IMR-90 (cell line): ENCODE data around the gene BCAS3. TPM values are rescaled to one million over a fixed set of nuclear protein-coding genes. Genes with fewer than 3 reads are reported as not detected.

Experiments
- ATAC-seq: fragments of 200-7000 bp; cut with Tn5 transposase; 2 replicates; pipeline ENCODE4 v1.9.1; 2020; ENCODE audit warnings: low read depth, mild to moderate bottlenecking, moderate library complexity
- BruUV-seq: library from RNA; stranded (reverse); fragments of 400-500 nt; replicated peaks from 2 replicates; lab custom pipeline; 2021; lab: Mats Ljungman, UMichigan
- CTCF ChIA-PET: fragments of 300-600 bp; formaldehyde crosslinking; extraction: SDS; loops from one replicate; lab custom pipeline; 2021; ENCODE audit warnings: antibody characterized with exemption; lab: Yijun Ruan, JAX
- POLR2A ChIA-PET: fragments of 300-600 bp; sonication (Branson Sonifier 250); formaldehyde crosslinking; loops from one replicate; lab custom pipeline; 2022; ENCODE audit warnings: antibody characterized with exemption; ENCODE audit not compliant: unreplicated experiment; lab: Charles Lee
- DNase-seq: peaks from one replicate; pipeline ENCODE4 v3.0.0; 2013
- H2AFZ ChIP-seq: replicated peaks from 2 replicates; pipeline ENCODE3; 2013; ENCODE audit warnings: low read length, mild to moderate bottlenecking; ENCODE audit not compliant: poor library complexity
- H2AK5ac ChIP-seq: 2 replicates; pipeline ENCODE4 v1.6.1; 2013; ENCODE audit warnings: low read depth, low read length, inconsistent platforms
- H2AK9ac ChIP-seq: replicated peaks from 2 replicates; pipeline ENCODE3; 2013; ENCODE audit warnings: mild to moderate bottlenecking, low read depth, low read length, moderate library complexity; ENCODE audit not compliant: poor library complexity
- H2BK120ac ChIP-seq: 2 replicates; pipeline ENCODE4 v1.6.1; 2013; ENCODE audit warnings: low read depth, low read length, inconsistent platforms
- H2BK15ac ChIP-seq: 3 replicates; pipeline ENCODE4 v1.6.1; 2013; ENCODE audit warnings: low read depth, low read length, inconsistent platforms
- H2BK20ac ChIP-seq: 2 replicates; pipeline ENCODE4 v1.6.1; 2013; ENCODE audit warnings: low read depth, mild to moderate bottlenecking, inconsistent platforms, low read length, moderate library complexity
- H2BK5ac ChIP-seq: 2 replicates; pipeline ENCODE4 v1.6.1; 2013; ENCODE audit warnings: mild to moderate bottlenecking, low read depth, low read length, inconsistent platforms; ENCODE audit not compliant: poor library complexity, severe bottlenecking
- H3K14ac ChIP-seq: replicated peaks from 2 replicates; pipeline ENCODE4 v1.6.1; 2013; ENCODE audit warnings: low read depth, low read length, inconsistent platforms
- H3K18ac ChIP-seq: 2 replicates; pipeline ENCODE4 v1.6.1; 2013; ENCODE audit warnings: low read depth, low read length, control low read depth
- H3K23ac ChIP-seq: 2 replicates; pipeline ENCODE4 v1.6.1; 2013; ENCODE audit warnings: low read depth, low read length, inconsistent platforms
- H3K27ac ChIP-seq: 2 replicates; pipeline ENCODE4 v1.5.1; 2013; ENCODE audit warnings: mild to moderate bottlenecking, control low read depth, low read length; ENCODE audit not compliant: insufficient read depth
- H3K27me3 ChIP-seq: 2 replicates; pipeline ENCODE4 v1.6.1; 2013; ENCODE audit warnings: low read length; ENCODE audit not compliant: control insufficient read depth, insufficient read depth
- H3K36me3 ChIP-seq: 2 replicates; pipeline ENCODE4 v1.6.1; 2013; ENCODE audit warnings: low read length, mixed read lengths; ENCODE audit not compliant: control insufficient read depth, insufficient read depth
- H3K4ac ChIP-seq: 2 replicates; pipeline ENCODE4 v1.6.1; 2013; ENCODE audit warnings: low read depth, low read length, inconsistent platforms
- H3K4me1 ChIP-seq: 2 replicates; pipeline ENCODE4 v1.6.1; 2013; ENCODE audit warnings: low read length, mixed read lengths; ENCODE audit not compliant: control insufficient read depth, insufficient read depth
- H3K4me2 ChIP-seq: 2 replicates; pipeline ENCODE4 v1.6.1; 2013; ENCODE audit warnings: low read depth, mild to moderate bottlenecking, control low read depth, low read length, moderate library complexity
- H3K4me3 ChIP-seq: 2 replicates; pipeline ENCODE4 v1.5.1; 2013; ENCODE audit warnings: low read depth, mild to moderate bottlenecking, control low read depth, low read length, moderate library complexity; ENCODE audit not compliant: insufficient read depth
- H3K56ac ChIP-seq: 2 replicates; pipeline ENCODE4 v1.6.1; 2013; ENCODE audit warnings: low read length, inconsistent platforms; ENCODE audit not compliant: insufficient read depth; ENCODE audit errors: extremely low read depth
- H3K79me1 ChIP-seq, 2 experiments: 2 replicates each; pipeline ENCODE4 v1.6.1; 2013; ENCODE audit warnings: low read length in 2 of 2, inconsistent platforms in 1 of 2, low read depth in 1 of 2
- H3K9ac ChIP-seq: 2 replicates; pipeline ENCODE4 v1.6.1; 2013; ENCODE audit warnings: low read depth, low read length, control low read depth
- H3K9me1 ChIP-seq: 2 replicates; pipeline ENCODE4 v1.6.1; 2013; ENCODE audit warnings: low read length, inconsistent platforms; ENCODE audit not compliant: insufficient read depth
- H3K9me3 ChIP-seq: 2 replicates; pipeline ENCODE4 v1.6.1; 2013; ENCODE audit warnings: low read length; ENCODE audit not compliant: control insufficient read depth, insufficient read depth
- H4K20me1 ChIP-seq: 2 replicates; pipeline ENCODE4 v1.6.1; 2013; ENCODE audit warnings: low read length, inconsistent platforms; ENCODE audit not compliant: insufficient read depth
- H4K5ac ChIP-seq: 2 replicates; pipeline ENCODE4 v1.6.1; 2013; ENCODE audit warnings: mild to moderate bottlenecking, low read depth, low read length, control low read depth
- H4K8ac ChIP-seq, 2 experiments: 2 replicates each; pipeline ENCODE4 v1.6.1; 2013; ENCODE audit warnings: low read depth in 2 of 2, low read length in 2 of 2, control low read depth in 1 of 2, inconsistent platforms in 1 of 2
- H4K91ac ChIP-seq: 2 replicates; pipeline ENCODE4 v1.6.1; 2013; ENCODE audit warnings: low read depth, low read length, inconsistent platforms; ENCODE audit not compliant: insufficient read depth
- BHLHE40 ChIP-seq: fragments of 150-350 bp; IDR thresholded peaks from 2 replicates; pipeline ENCODE4 v1.6.1; 2016; ENCODE audit warnings: mild to moderate bottlenecking, low read depth, low read length
- CEBPB ChIP-seq: IDR thresholded peaks from 2 replicates; pipeline ENCODE4 v1.6.1; 2012; ENCODE audit warnings: low read depth, low read length, improper control_type of control experiment
- CTCF ChIP-seq: conservative IDR thresholded peaks from 2 replicates; pipeline ENCODE4 v1.5.1; 2012; ENCODE audit warnings: mild to moderate bottlenecking, low read depth, low read length, improper control_type of control experiment
- MAFK ChIP-seq: IDR thresholded peaks from 2 replicates; pipeline ENCODE4 v1.6.1; 2012; ENCODE audit warnings: low read depth, low read length, improper control_type of control experiment
- MXI1 ChIP-seq: IDR thresholded peaks from 2 replicates; pipeline ENCODE4 v1.6.1; 2012; ENCODE audit warnings: low read depth, mild to moderate bottlenecking, low read length, moderate library complexity, borderline replicate concordance
- NFE2L2 ChIP-seq: fragments of 150-350 bp; IDR thresholded peaks from 2 replicates; pipeline ENCODE4 v1.6.1; 2016; ENCODE audit warnings: low read depth, mild to moderate bottlenecking, low read length
- POLR2A ChIP-seq: IDR thresholded peaks from 2 replicates; pipeline ENCODE4 v1.6.1; 2012; ENCODE audit warnings: mild to moderate bottlenecking, low read depth, low read length
- RAD21 ChIP-seq: IDR thresholded peaks from 2 replicates; pipeline ENCODE4 v1.6.1; 2012; ENCODE audit warnings: low read length, improper control_type of control experiment
- RFX5 ChIP-seq: IDR thresholded peaks from 2 replicates; pipeline ENCODE4 v1.8.0; 2012; ENCODE audit warnings: low read depth, mild to moderate bottlenecking, low read length, moderate library complexity
- SMC3 ChIP-seq: fragments of 150-350 bp; IDR thresholded peaks from 2 replicates; pipeline ENCODE4 v1.6.1; 2016; ENCODE audit warnings: low read depth, mild to moderate bottlenecking, antibody characterized with exemption, low read length, moderate library complexity
- USF2 ChIP-seq: fragments of 150-350 bp; IDR thresholded peaks from 2 replicates; pipeline ENCODE4 v1.6.1; 2017; ENCODE audit warnings: mild to moderate bottlenecking, antibody characterized with exemption, low read length, low read depth
- WGBS, 2 experiments: methylation state at CpG; one replicate each; pipeline versions ENCODE4 v1.1.5 to v1.1.7; 2013; ENCODE audit warnings: missing lambda C conversion rate in 2 of 2; ENCODE audit not compliant: insufficient read length in 1 of 2; ENCODE audit errors: extremely low coverage in 2 of 2; 5-methylcytosine and 5-hydroxymethylcytosine counted together
- dilution Hi-C: fragments of 300-500 bp; cut with HindIII; formaldehyde crosslinking; loops from one replicate; pipeline ENCODE4 v1.14.3; 2018; ENCODE audit warnings: low sequenced_read_pairs; ENCODE audit not compliant: unreplicated experiment
- in situ Hi-C: fragments of 300-500 bp; cut with MboI; formaldehyde crosslinking; loops from 3 replicates; pipeline ENCODE4 v1.14.3; 2019; ENCODE audit warnings: low sequenced_read_pairs, inconsistent platforms, mixed read lengths
- intact Hi-C: fragments of 100-400 bp; cut with micrococcal nuclease; formaldehyde crosslinking; loops from 2 replicates; pipeline ENCODE4 v1.10.0; 2022
- polyA plus RNA-seq, 3 experiments: library from polyadenylated mRNA; depleted of rRNA; stranded (reverse); fragments of >200 nt; gene quantifications; 2 replicates each; pipeline ENCODE4 v1.2.3, GENCODE V29; 2012; ENCODE audit warnings: low replicate concordance in 1 of 3
- total RNA-seq: library from RNA; depleted of rRNA; stranded (reverse); fragments of >200 nt; gene quantifications from 2 replicates; pipeline ENCODE4 v1.2.3, GENCODE V29; 2012

Gene BCAS3
- total and polyA plus RNA-seq, 2 of the 4 experiments (the other 2 are of a cell fraction), result 6.3 to 27.1 TPM

GRCh38 chr17:60819447-60820130, 141.9 kb downstream of the BCAS3 start:
- H3K56ac ChIP-seq, result no peak overlapping the region
- TF ChIP-seq SMC3, result no peak
- no peak for TF ChIP-seq CEBPB
- TF ChIP-seq CTCF, result no peak
- no peak for TF ChIP-seq MAFK
- TF ChIP-seq POLR2A, result no peak
- no peak for TF ChIP-seq USF2
- no peak for TF ChIP-seq RFX5
- TF ChIP-seq RAD21, result no peak
- no peak for TF ChIP-seq BHLHE40
- no peak for TF ChIP-seq NFE2L2
- no peak for TF ChIP-seq MXI1
- peaks cover 3% of the 10 kb centered on the region; the same call in 1 of the 2 replicates for H3K9me1 ChIP-seq
- no peak overlapping the region for H2BK5ac ChIP-seq
- no peak overlapping the region for H2AK9ac ChIP-seq
- POLR2A ChIA-PET, result no interaction called here
- H3K36me3 ChIP-seq, result no peaks in the 10 kb centered on the region
- peaks cover 0 to 3% of the 10 kb centered on the region in 2 experiments; a peak in 1 of 4 replicates for H3K79me1 ChIP-seq
- H4K20me1 ChIP-seq, result no peaks in the 10 kb centered on the region
- in situ Hi-C loops (no loop called here), intact Hi-C loops (no loop called here), dilution Hi-C loops (no loop called here)
- no peak overlapping the region; the same call in 1 of the 2 replicates for H3K18ac ChIP-seq
- peak overlapping the region; percentile 72; the same call in 1 of the 2 replicates for H3K23ac ChIP-seq
- peak overlapping the region; percentile 72; the same call in 1 of the 2 replicates for H3K4ac ChIP-seq
- peak overlapping the region in 1 of 2 experiments; percentile 78; a peak in 1 of 4 replicates for H4K8ac ChIP-seq
- peaks cover 6% of the 10 kb centered on the region for H3K4me1 ChIP-seq
- DNase-seq, result no peak
- H2AK5ac ChIP-seq, result peak overlapping the region; percentile 92; the same call in 1 of the 2 replicates
- H3K14ac ChIP-seq, result peak overlapping the region; percentile 94
- no peak overlapping the region for H3K27ac ChIP-seq
- H3K9ac ChIP-seq, result no peak overlapping the region
- no peak overlapping the region for H2AFZ ChIP-seq
- no peak overlapping the region; the same call in 1 of the 2 replicates for H2BK20ac ChIP-seq
- peak overlapping the region; percentile 62; the same call in 1 of the 3 replicates for H2BK15ac ChIP-seq
- H4K5ac ChIP-seq, result no peak overlapping the region
- ATAC-seq, result no peak
- H3K4me3 ChIP-seq, result no peak overlapping the region
- WGBS, 2 experiments, result no CpG with 5 or more reads among the region's 4 CpGs
- CTCF ChIA-PET, result no interaction called here
- H4K91ac ChIP-seq, result no peak overlapping the region
- no peaks in the 10 kb centered on the region for H3K27me3 ChIP-seq
- no TSS peak for BruUV-seq
- no peaks in the 10 kb centered on the region for H3K9me3 ChIP-seq
- H3K4me2 ChIP-seq, result no peak overlapping the region
- H2BK120ac ChIP-seq, result peak overlapping the region; percentile 57; the same call in 1 of the 2 replicates
